C4-2B (cell line): ENCODE data around the gene RIMS4.

Experiments
- CTCF ChIP-seq: fragments of 450-650 bp; conservative IDR thresholded peaks from 2 replicates; pipeline ENCODE4 v1.5.1; 2017; ENCODE audit warnings: mild to moderate bottlenecking
- ZFX ChIP-seq: fragments of 450-650 bp; IDR thresholded peaks from 2 replicates; pipeline ENCODE4 v1.6.1; 2017

GRCh38 chr20:44722990-44723389 lies 87.4 kb downstream of the RIMS4 start:
- TF ChIP-seq CTCF (no peak), ZFX (no peak)
